Coronary artery (tissue), 2 donors: ENCODE measurements around the gene ZNF488.
"Not testable (repeated sequence)": the region's sequence is repeated elsewhere in the genome, so short reads cannot be mapped to it uniquely, and the experiment has no call there.

ENCODE experiments used
- DNase-seq: peaks from one replicate; pipeline ENCODE4 v3.0.0-alpha.2; 2017; ENCODE audit warnings: low spot score
- H3K27ac ChIP-seq, 2 donors: fragments of 200-600 bp; sonication (generic); one replicate each; pipeline ENCODE4 v1.5.1; 2016 to 2019
- H3K4me3 ChIP-seq: fragments of 200-600 bp; sonication (generic); 2 replicates; pipeline ENCODE4 v1.5.1; 2016; ENCODE audit warnings: mild to moderate bottlenecking, moderate library complexity
- TF ChIP-seq, protein P1 (sequence below): fragments of 200-600 bp; sonication (generic); IDR thresholded peaks from one replicate; pipeline ENCODE4 v1.5.1; 2019; ENCODE audit warnings: antibody characterized with exemption

ZNF488 gene

DNA sequence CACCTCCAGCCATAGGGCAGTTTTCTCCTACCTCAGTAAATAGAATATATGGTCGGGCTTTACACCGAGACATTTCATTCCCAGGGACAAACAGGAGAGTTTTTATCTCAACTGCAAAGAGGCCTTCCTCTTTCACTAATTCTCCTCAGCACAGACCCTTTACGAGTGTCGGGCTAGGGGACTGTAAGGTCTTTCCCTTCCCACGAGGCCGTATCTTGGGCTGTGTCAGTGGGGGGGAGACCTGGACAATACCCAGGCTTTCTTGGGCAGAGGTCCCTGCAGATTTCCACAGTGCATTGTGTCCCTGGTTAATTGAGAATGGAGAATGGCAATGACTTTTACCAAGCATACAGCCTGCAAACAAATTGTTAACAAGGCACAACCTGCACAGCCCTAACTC is 13.2 kb upstream of the ZNF488 start:
- TF ChIP-seq, protein P1, sequence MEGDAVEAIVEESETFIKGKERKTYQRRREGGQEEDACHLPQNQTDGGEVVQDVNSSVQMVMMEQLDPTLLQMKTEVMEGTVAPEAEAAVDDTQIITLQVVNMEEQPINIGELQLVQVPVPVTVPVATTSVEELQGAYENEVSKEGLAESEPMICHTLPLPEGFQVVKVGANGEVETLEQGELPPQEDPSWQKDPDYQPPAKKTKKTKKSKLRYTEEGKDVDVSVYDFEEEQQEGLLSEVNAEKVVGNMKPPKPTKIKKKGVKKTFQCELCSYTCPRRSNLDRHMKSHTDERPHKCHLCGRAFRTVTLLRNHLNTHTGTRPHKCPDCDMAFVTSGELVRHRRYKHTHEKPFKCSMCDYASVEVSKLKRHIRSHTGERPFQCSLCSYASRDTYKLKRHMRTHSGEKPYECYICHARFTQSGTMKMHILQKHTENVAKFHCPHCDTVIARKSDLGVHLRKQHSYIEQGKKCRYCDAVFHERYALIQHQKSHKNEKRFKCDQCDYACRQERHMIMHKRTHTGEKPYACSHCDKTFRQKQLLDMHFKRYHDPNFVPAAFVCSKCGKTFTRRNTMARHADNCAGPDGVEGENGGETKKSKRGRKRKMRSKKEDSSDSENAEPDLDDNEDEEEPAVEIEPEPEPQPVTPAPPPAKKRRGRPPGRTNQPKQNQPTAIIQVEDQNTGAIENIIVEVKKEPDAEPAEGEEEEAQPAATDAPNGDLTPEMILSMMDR = no peak
- Histone ChIP-seq H3K4me3 (no peak overlapping the region), H3K27ac (no peak overlapping the region)
- DNase-seq = no peak

DNA sequence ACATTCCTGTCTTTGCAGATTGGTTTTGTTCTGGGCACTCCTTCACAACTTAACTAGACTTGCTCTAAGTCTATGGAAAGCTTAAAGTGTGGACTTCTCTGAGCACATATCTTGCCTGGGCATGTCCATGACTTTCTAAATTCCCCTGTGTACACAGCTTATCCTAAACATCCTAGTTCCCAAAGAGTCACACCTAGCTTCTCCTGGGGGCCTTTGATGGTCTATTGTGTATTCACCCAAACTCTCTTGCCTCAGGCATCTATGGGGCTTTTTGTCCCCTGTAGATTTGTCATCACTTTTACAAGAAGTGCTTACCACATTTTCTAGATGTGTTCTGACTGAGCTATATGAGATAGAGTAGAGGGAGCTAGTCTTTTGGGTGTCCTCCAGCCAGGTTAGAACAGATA is 12.2 kb upstream of the ZNF488 start:
- Histone ChIP-seq H3K27ac (no peak overlapping the region), H3K4me3 (no peak overlapping the region)
- DNase-seq = no peak
- TF ChIP-seq, protein P1 = no peak

DNA sequence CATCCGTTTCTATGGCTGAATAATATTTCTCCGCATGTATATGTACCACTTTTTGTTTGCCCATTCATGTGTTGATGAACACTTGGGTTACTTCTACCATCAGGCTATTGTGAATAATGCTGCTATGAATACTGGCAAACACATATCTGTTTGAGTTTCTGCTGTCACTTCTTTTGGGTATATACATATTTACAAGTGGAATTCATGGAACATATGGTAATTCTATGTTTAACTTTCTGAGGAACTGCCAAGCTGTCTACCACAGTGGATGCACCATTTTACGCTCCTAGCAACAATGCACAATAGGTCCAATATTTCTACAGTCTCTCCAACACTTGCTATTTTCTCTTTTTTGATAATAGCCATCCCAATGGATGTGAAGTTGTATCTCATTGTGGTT is 5.5 kb upstream of the ZNF488 start:
- no peak for DNase-seq

DNA sequence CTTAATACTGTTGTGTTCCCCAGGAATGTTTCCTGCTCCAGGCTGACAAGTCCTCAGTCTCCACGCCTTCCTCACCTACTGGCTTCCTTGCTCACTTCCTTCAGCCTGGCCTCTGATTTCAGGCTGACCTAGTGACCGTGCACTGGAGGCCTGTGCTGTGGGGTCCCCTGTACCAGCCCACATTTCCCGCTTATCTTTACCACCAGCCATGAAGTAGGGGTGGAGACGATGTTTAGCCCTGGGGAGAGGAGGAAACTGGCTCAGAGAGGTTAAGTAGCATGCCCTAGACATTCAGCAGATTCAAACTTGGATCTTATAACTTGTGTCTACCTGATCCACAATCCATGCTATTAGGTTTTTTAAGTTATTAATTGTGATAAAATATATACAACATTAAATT is 4.8 kb upstream of the ZNF488 start:
- TF ChIP-seq, protein P1 = no peak
- peak; percentile 17 for DNase-seq
- Histone ChIP-seq H3K4me3 (no peak overlapping the region), H3K27ac (no peak overlapping the region)

More for the DNA sequence above, 5.5 kb upstream of the ZNF488 start:
- no peak overlapping the region for H3K27ac ChIP-seq
- no peak overlapping the region for H3K4me3 ChIP-seq
- TF ChIP-seq, protein P1 = no peak

DNA sequence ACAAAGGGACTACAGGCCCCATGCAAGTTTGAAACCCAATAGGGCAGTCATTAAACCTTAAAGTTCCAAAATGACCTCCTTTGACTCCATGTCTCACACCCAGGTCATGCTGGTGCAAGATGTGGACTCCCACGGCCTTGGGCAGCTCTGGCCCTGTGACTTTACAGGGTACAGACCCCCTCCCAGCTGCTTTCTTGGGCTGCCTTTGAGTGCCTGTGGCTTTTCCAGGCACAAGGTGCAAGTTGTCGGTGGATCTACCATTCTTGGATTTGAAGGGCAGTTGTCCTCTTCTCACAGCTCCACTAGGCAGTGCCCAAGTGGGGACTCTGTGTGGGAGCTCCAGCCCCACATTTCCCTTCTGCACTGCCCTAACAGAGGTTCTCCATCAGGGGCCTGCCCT is 2.0 kb upstream of the ZNF488 start:
- not testable (repeated sequence) for H3K4me3 ChIP-seq, H3K27ac ChIP-seq
- DNase-seq = peak; percentile 53

DNA sequence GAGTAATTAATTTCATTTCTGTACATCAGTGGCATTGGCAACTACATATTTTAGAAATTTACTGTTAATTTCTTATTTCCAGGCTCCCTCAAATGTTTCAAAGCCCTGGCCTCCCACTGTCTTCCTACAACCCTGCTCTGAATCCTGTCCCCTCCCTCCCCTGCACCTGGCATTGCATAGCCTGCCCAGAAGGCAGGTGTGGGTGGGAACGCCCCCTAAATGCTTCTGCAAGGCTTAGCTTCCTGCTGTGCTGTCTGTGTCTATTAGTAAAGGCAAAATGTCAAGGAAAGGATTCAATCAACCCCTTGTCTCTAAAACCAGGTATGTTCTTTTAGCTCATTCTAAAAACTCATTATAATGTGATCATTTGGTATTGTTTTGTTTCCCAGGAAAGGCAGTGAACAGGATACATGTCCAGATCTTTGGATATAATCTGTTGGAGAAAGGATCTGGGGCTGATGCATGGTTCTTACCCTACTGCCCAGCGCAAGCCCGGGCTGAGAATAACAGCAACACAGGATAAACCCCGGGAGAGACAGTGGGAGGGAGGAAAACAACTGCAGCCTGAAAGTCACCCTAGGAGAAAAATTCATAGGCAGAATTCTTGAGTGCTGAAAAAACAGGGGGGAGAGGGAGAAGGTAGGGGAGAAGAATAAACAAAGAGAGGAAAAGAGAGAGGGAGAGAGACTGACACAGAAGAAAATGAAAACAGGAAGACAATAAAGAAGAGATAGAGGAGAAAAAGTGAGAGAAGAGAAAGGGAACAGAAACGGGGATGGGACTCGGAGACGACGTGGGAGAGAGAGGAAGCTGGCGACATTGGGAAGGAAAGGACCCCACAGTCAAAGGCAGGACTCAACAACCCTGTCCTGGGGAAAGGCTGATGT is 589 bp downstream of the ZNF488 start:
- Histone ChIP-seq H3K4me3 (peak overlapping the region; percentile 99), H3K27ac (peak overlapping the region in 1 of 2 donors; percentile 92)
- DNase-seq = peak; percentile 64
- TF ChIP-seq, protein P1 = no peak

DNA sequence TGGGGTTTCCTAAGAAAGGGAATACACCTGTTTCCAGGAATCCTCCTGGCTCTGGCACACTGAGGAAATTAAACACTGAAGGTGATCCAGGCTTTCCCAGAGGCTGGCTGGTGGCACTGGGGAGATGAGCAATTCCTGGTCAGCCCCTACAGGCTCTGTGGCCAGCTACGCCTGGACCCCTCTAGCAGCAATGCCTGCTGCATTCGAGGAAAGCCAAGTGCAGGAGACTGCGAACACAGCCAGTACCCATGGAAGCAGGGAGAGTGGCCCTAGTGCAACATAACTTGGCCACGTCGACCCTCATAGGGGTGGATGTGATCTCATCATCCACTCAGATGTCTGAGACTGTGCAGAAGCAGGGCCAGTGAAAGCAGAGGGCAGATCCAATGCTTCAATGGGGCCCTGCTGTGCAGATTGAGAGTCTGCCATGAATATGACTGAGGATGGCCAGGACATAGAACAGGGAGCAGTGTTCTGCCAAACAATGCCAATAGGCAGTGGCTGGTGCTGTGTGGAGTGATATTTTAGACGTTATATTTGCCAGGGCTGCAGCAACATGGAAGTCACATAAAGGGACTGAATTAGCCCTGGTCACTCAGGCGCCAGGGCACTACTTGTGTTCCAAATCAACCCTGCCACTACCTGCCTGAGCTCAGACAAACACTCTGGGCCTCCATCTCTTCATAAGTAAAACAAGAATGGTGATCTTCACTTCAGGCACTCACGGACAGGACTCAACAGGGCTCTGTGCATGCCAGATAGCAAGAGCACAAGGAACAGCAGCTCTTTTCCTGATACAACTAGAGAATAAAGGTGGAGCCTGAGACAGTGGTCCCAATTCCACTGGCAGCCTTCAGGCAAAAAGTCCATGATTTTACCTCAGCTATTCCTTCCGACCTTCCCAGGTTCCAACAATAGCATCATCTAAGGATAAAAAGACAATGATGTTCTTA is 2.4 kb downstream of the ZNF488 start:
- Histone ChIP-seq H3K4me3 (no peak overlapping the region), H3K27ac (no peak overlapping the region)
- DNase-seq = peak; percentile 57
- TF ChIP-seq, protein P1 = no peak
